Esophagus squamous epithelium (tissue), 5 donors: Measurements from ENCODE around the gene LSM8. TPM values are rescaled to one million over a fixed set of nuclear protein-coding genes. Genes with fewer than 3 reads are reported as not detected.
"Not testable (repeated sequence)": the region's sequence is repeated elsewhere in the genome, so short reads cannot be mapped to it uniquely, and the experiment has no call there.

Source experiments
- DNase-seq: peaks from one replicate; lab custom pipeline; 2025; lab: John Stamatoyannopoulos, UW
- H3K27ac ChIP-seq, 4 donors: fragments of 200-600 bp; sonication (generic); one replicate each; pipeline ENCODE4 v1.5.1; 2016 to 2019; ENCODE audit warnings: mild to moderate bottlenecking in 1 of 4
- H3K27me3 ChIP-seq, 4 donors: fragments of 200-600 bp; sonication (generic); 1 replicate in 3 of 4; 2 replicates in 1 of 4; pipeline versions ENCODE4 v1.5.1 to v1.6.0; 2017 to 2021; ENCODE audit warnings: antibody characterized with exemption in 1 of 4
- H3K36me3 ChIP-seq, 3 donors: fragments of 200-600 bp; sonication (generic); one replicate each; pipeline ENCODE4 v1.5.1; 2016 to 2019
- H3K4me1 ChIP-seq, 3 donors: fragments of 200-600 bp; sonication (generic); one replicate each; pipeline ENCODE4 v1.5.1; 2017 to 2019
- H3K4me3 ChIP-seq, 4 donors: fragments of 200-600 bp; sonication (generic); 1 replicate in 3 of 4; 2 replicates in 1 of 4; pipeline ENCODE4 v1.5.1; 2016 to 2019; ENCODE audit warnings: mild to moderate bottlenecking in 2 of 4, moderate library complexity in 1 of 4
- H3K9me3 ChIP-seq, 3 donors: fragments of 200-600 bp; sonication (generic); one replicate each; pipeline ENCODE4 v1.5.1; 2016 to 2019
- POLR2A ChIP-seq, 4 donors: fragments of 450-650 bp; IDR thresholded peaks; one replicate each; pipeline ENCODE4 v1.6.1; 2017; ENCODE audit warnings: antibody characterized with exemption in 4 of 4, mild to moderate bottlenecking in 4 of 4, moderate library complexity in 3 of 4
- WGBS, 2 donors: methylation state at CpG; one replicate each; pipeline ENCODE4 v1.1.5; 2018; 5-methylcytosine and 5-hydroxymethylcytosine counted together
- intact Hi-C: fragments of 100-400 bp; cut with DNase I; formaldehyde crosslinking; loops from one replicate; pipeline ENCODE4 v1.15.0; 2022
- total RNA-seq, 4 donors: library from RNA; depleted of rRNA; stranded (reverse); fragments of >200 nt; gene quantifications; one replicate each; pipeline ENCODE4 v1.1.0, GENCODE V29; 2016
- TF ChIP-seq, protein P1 (sequence below), 6 experiments: fragments of 450-650 bp in 4 of 6; fragments of 200-600 bp in 2 of 6; sonication (generic) in 2 of 6; IDR thresholded peaks; one replicate each; pipeline ENCODE4 v1.5.1; 2016 to 2019; ENCODE audit warnings: antibody characterized with exemption in 6 of 6, mild to moderate bottlenecking in 4 of 6, moderate library complexity in 4 of 6
- donor health status: DM: yes; HTN: yes; CAD: no.

Gene LSM8
- 10 to 100 TPM; 14.5 to 64.0 (median 35.6) TPM for total RNA-seq

DNA sequence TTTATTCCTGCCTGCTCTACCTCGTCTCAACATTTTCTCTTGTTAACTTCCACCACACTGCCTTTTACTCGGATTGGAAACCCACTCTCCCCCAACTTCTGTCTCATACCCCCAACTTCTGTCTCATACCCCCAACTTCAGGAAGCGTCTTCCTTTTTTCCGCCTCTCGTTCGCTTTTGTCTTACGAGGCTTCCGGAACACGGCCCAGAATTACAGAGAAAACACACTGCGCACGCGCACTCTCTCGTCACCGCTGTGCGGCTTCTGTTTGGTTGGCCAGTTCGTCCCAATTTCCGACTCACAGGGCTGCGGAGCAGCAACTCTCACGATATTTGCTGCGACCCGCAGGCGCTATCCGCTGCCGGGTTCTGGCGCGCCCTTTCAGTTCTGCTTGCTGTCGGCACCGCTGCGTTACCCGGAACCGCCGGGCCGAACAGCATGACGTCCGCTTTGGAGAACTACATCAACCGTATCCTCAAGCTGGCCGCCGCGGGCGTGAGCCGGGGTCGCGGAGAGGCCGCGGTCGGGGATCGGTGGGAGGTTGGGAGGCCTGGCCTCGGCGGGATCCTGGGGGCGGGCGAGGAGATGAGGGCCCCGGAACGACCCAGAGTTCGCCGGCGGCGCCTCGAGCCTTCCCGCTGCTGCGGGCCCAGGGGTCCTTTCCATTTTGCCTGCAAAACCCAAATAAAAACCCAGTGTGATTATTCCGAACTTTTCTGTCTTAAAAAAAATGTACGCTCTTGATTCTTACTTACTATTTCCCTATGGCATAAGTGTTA lies at the start of gene LSM8:
TSS of gene LSM8 (plus strand) at position 379 of the 779 bp plus-strand sequence. CDS start at position 439, 60 bp downstream.
- no peaks in the 10 kb centered on the region for H3K27me3 ChIP-seq
- H3K36me3 ChIP-seq, result peaks cover 0 to 19% (median 2%) of the 10 kb centered on the region in 3 donors
- TF ChIP-seq, protein P1, sequence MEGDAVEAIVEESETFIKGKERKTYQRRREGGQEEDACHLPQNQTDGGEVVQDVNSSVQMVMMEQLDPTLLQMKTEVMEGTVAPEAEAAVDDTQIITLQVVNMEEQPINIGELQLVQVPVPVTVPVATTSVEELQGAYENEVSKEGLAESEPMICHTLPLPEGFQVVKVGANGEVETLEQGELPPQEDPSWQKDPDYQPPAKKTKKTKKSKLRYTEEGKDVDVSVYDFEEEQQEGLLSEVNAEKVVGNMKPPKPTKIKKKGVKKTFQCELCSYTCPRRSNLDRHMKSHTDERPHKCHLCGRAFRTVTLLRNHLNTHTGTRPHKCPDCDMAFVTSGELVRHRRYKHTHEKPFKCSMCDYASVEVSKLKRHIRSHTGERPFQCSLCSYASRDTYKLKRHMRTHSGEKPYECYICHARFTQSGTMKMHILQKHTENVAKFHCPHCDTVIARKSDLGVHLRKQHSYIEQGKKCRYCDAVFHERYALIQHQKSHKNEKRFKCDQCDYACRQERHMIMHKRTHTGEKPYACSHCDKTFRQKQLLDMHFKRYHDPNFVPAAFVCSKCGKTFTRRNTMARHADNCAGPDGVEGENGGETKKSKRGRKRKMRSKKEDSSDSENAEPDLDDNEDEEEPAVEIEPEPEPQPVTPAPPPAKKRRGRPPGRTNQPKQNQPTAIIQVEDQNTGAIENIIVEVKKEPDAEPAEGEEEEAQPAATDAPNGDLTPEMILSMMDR (IDR thresholded peaks at IDR 0.05), result no peak
- TF ChIP-seq POLR2A (IDR thresholded peaks at IDR 0.05), result peak in 3 of 4 donors; percentile 77 to 86 (median 85)
- peaks cover 12 to 44% (median 25%) of the 10 kb centered on the region in 3 donors for H3K4me1 ChIP-seq
- H3K4me3 ChIP-seq, result peak within 1 kb of the TSS; percentile 82 to 96 (median 90)
- intact Hi-C loops, result no loop called here
- peak; percentile 76 for DNase-seq
- 0% methylated on average over 33 to 47 of the region's 62 CpGs for WGBS, 2 donors
- H3K9me3 ChIP-seq, result no peaks in the 10 kb centered on the region
- H3K27ac ChIP-seq, result peak within 1 kb of the TSS; percentile 94 to 98 (median 95)

DNA sequence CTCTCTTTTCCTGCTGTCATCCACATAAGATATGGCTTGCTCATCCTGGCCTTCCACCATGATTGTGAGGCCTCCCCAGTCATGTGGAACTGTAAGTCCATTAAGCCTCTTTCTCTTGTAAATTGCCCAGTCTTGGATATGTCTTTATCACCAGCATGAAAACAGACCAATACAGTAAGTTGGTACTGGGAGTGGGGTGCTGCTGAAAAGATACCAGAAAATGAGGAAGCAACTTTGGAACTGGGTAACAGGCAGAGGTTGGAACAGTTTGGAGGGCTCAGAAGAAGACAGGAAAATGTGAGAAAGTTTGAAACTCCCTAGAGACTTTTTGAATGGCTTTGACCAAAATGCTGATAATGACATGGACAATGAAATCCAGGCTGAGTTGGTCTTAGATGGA lies 49.5 kb upstream of the LSM8 start:
- H3K36me3 ChIP-seq, intact Hi-C loops, DNase-seq, H3K4me1 ChIP-seq, H3K4me3 ChIP-seq, H3K27ac ChIP-seq, H3K27me3 ChIP-seq, H3K9me3 ChIP-seq: not testable (repeated sequence)

DNA sequence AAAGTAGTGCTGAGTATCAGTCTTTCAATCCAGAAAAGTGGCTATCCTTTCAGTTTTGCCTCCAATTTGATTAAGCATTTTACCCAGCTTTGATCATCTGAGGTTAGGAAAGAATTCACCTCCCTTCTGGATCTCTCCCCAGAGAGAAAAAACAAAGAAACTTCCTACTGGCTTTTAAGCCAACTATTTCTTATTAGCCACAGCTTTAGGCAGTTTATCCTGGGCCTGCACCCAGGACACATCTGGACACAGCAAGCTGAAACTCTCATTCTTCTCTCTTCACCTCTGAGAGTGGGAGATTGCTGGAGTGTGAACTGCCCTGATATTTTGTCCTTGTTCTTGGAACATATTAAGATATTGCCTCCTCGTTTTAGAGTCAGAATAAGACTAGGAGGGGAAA lies 43.5 kb upstream of the LSM8 start:
- H3K4me3 ChIP-seq, result no peak overlapping the region
- no peaks in the 10 kb centered on the region for H3K9me3 ChIP-seq
- intact Hi-C loops, result no loop called here
- H3K36me3 ChIP-seq, result no peaks in the 10 kb centered on the region
- no peak for DNase-seq
- no peak overlapping the region for H3K27ac ChIP-seq
- H3K4me1 ChIP-seq, result no peaks in the 10 kb centered on the region
- 19 to 33% methylated on average over 1 of the region's 1 CpG for WGBS, 2 donors
- no peak for TF ChIP-seq POLR2A (IDR thresholded peaks at IDR 0.05)
- TF ChIP-seq, protein P1 (IDR thresholded peaks at IDR 0.05), result no peak
- H3K27me3 ChIP-seq, result no peaks in the 10 kb centered on the region

- intact Hi-C loops, result no loop called here
- no peak overlapping the region for H3K27ac ChIP-seq
- no peaks in the 10 kb centered on the region for H3K27me3 ChIP-seq
- H3K4me1 ChIP-seq, result no peaks in the 10 kb centered on the region
- no peak for DNase-seq
- WGBS, 2 donors, result 73 to 79% methylated on average over 1 of the region's 1 CpG
- no peak overlapping the region for H3K4me3 ChIP-seq
- no peaks in the 10 kb centered on the region for H3K9me3 ChIP-seq
- no peak for TF ChIP-seq POLR2A (IDR thresholded peaks at IDR 0.05)
- TF ChIP-seq, protein P1 (IDR thresholded peaks at IDR 0.05), result no peak
- H3K36me3 ChIP-seq, result no peaks in the 10 kb centered on the region
These were observed 42.0 kb upstream of the LSM8 start for GRCh38 chr7:118142012-118142411.

DNA sequence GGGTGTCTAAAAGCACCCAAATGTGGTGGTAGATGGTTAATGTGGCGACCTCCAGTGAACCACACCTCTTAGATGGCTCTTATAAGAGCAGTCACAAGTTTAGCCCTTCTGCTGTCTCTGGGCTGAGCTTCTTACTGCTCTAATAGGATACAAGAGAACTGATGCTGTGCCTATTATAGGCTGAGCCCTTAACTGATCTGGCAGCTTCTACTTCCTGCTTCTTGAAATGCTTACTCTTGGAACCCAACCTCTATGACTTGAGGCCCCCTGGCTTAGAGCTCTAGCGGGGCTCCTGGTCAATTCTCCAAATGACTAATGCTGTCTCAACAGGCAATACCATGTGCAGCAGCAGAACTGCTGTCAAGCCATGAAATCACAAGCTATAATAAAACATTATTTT lies 35.0 kb upstream of the LSM8 start:
- Histone ChIP-seq H3K36me3 (no peaks in the 10 kb centered on the region), H3K27me3 (no peaks in the 10 kb centered on the region), H3K4me1 (no peaks in the 10 kb centered on the region), H3K4me3 (no peak overlapping the region), H3K27ac (no peak overlapping the region), H3K9me3 (no peaks in the 10 kb centered on the region)
- DNase-seq, result no peak
- intact Hi-C loops, result no loop called here
- WGBS, 2 donors, result 35 to 48% methylated on average over 2 of the region's 2 CpGs
- no peak for TF ChIP-seq POLR2A (IDR thresholded peaks at IDR 0.05)

DNA sequence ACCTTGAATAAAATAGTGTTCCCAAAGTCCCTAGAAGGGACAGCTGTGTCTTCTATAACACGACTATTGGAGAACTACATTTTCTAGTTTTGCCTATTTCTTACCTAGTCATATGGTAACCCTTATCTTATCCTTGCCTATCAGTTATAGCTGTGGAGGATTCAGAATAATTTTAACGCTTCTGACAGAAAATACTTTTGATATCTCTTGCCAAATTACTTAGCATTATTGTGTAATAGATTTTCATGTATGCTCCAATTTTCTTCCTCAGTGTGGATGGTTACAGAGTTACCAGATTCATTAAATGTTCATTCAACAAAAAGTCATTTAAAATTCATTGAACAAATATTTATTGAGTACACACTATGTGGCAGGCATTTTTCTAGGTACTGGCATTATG lies 34.6 kb upstream of the LSM8 start:
- Histone ChIP-seq H3K4me3 (no peak overlapping the region), H3K27ac (no peak overlapping the region), H3K27me3 (no peaks in the 10 kb centered on the region), H3K9me3 (no peaks in the 10 kb centered on the region), H3K4me1 (no peaks in the 10 kb centered on the region), H3K36me3 (no peaks in the 10 kb centered on the region)
- 81 to 86% methylated on average over 2 of the region's 2 CpGs for WGBS, 2 donors
- intact Hi-C loops, result no loop called here
- DNase-seq, result no peak
- TF ChIP-seq, protein P1 (IDR thresholded peaks at IDR 0.05), result no peak
- TF ChIP-seq POLR2A (IDR thresholded peaks at IDR 0.05), result no peak
